Progenitor cell of endocrine pancreas (in vitro differentiated cells): ENCODE results near the gene SART1. TPM values are rescaled to one million over a fixed set of nuclear protein-coding genes. Genes with fewer than 3 reads are reported as not detected.

Source experiments
- DNase-seq: peaks from one replicate; pipeline ENCODE4 v3.0.0; 2021; ENCODE audit warnings: low spot score; ENCODE audit not compliant: unreplicated experiment
- H3K27ac Mint-ChIP-seq: 2 replicates; pipeline ENCODE4 v1.8.0; 2021; ENCODE audit warnings: mild to moderate bottlenecking, moderate library complexity, mixed read lengths
- H3K27me3 Mint-ChIP-seq: 2 replicates; pipeline ENCODE4 v1.8.0; 2021; ENCODE audit warnings: mixed read lengths
- H3K36me3 Mint-ChIP-seq: 2 replicates; pipeline ENCODE4 v1.8.0; 2022; ENCODE audit warnings: mixed read lengths; ENCODE audit not compliant: insufficient read depth
- H3K4me1 Mint-ChIP-seq: 2 replicates; pipeline ENCODE4 v1.8.0; 2021; ENCODE audit warnings: low read depth, mixed read lengths
- H3K4me3 Mint-ChIP-seq: 2 replicates; pipeline ENCODE4 v1.8.0; 2021; ENCODE audit warnings: low read depth, mild to moderate bottlenecking, moderate library complexity, mixed read lengths
- H3K9me3 Mint-ChIP-seq: 2 replicates; pipeline ENCODE4 v1.8.0; 2021; ENCODE audit warnings: low read depth, mixed read lengths
- CTCF ChIP-seq: fragments of 200-600 bp; sonication (generic); IDR thresholded peaks from one replicate; pipeline ENCODE4 v1.5.0; 2021; ENCODE audit warnings: antibody characterized with exemption, mild to moderate bottlenecking; ENCODE audit not compliant: unreplicated experiment
- total RNA-seq: library from RNA; stranded (reverse); gene quantifications from 2 replicates; pipeline ENCODE4 v1.2.1, GENCODE V29; 2021

The SART1 gene
- total RNA-seq, 1 donor from 2014 or later = 53.1 TPM

- H3K4me1 Mint-ChIP-seq = no peaks in the 10 kb centered on the region
- no peaks in the 10 kb centered on the region for H3K36me3 Mint-ChIP-seq
Observed at GRCh38 chr11:66012371-66012945, 50.9 kb downstream of the SART1 start.

GRCh38 chr11:66012946-66013761 is 51.6 kb downstream of the SART1 start:
- H3K4me3 Mint-ChIP-seq = no peak overlapping the region
- H3K36me3 Mint-ChIP-seq = no peaks in the 10 kb centered on the region
- H3K27me3 Mint-ChIP-seq = peaks cover 18% of the 10 kb centered on the region
- H3K4me1 Mint-ChIP-seq = no peaks in the 10 kb centered on the region
- no peaks in the 10 kb centered on the region for H3K9me3 Mint-ChIP-seq
- no peak overlapping the region for H3K27ac Mint-ChIP-seq
- no peak for TF ChIP-seq CTCF
- no peak for DNase-seq

More at GRCh38 chr11:66012371-66012945, 50.9 kb downstream of the SART1 start:
- TF ChIP-seq CTCF = no peak
- Mint-ChIP-seq H3K27me3 (peaks cover 21% of the 10 kb centered on the region), H3K9me3 (no peaks in the 10 kb centered on the region), H3K4me3 (no peak overlapping the region), H3K27ac (no peak overlapping the region)
- no peak for DNase-seq

- H3K27ac Mint-ChIP-seq = no peak overlapping the region
Observed at GRCh38 chr11:66013762-66014100, 52.2 kb downstream of the SART1 start.

GRCh38 chr11:66014804-66015453 is 53.4 kb downstream of the SART1 start:
- Mint-ChIP-seq H3K4me3 (no peak overlapping the region), H3K27me3 (peaks cover 15% of the 10 kb centered on the region), H3K4me1 (no peaks in the 10 kb centered on the region), H3K36me3 (no peaks in the 10 kb centered on the region), H3K9me3 (no peaks in the 10 kb centered on the region), H3K27ac (no peak overlapping the region)
- DNase-seq = no peak
- no peak for TF ChIP-seq CTCF

More at GRCh38 chr11:66013762-66014100, 52.2 kb downstream of the SART1 start:
- Mint-ChIP-seq H3K4me1 (no peaks in the 10 kb centered on the region), H3K9me3 (no peaks in the 10 kb centered on the region), H3K27me3 (peaks cover 15% of the 10 kb centered on the region), H3K4me3 (no peak overlapping the region), H3K36me3 (no peaks in the 10 kb centered on the region)
- no peak for TF ChIP-seq CTCF
- DNase-seq = no peak

GRCh38 chr11:66015454-66015881 is 53.9 kb downstream of the SART1 start:
- H3K9me3 Mint-ChIP-seq = no peaks in the 10 kb centered on the region

More at GRCh38 chr11:66015454-66015881, 53.9 kb downstream of the SART1 start:
- Mint-ChIP-seq H3K27ac (no peak overlapping the region), H3K36me3 (no peaks in the 10 kb centered on the region), H3K4me1 (no peaks in the 10 kb centered on the region), H3K4me3 (no peak overlapping the region), H3K27me3 (peaks cover 12% of the 10 kb centered on the region)
- no peak for TF ChIP-seq CTCF
- no peak for DNase-seq
